Panc1 (cell line): ENCODE data around the gene LNX1. TPM values are rescaled to one million over a fixed set of nuclear protein-coding genes. Genes with fewer than 3 reads are reported as not detected.

Source experiments
- ATAC-seq: fragments of 200-7000 bp; cut with Tn5 transposase; 2 replicates; pipeline ENCODE4 v1.9.1; 2020; ENCODE audit warnings: mild to moderate bottlenecking, moderate library complexity
- BruUV-seq: library from RNA; stranded (reverse); fragments of 400-500 nt; replicated peaks from 2 replicates; lab custom pipeline; 2021; lab: Mats Ljungman, UMichigan
- CTCF ChIA-PET: fragments of 300-600 bp; sonication (Branson Sonifier 250); formaldehyde crosslinking; loops from one replicate; lab custom pipeline; 2022; ENCODE audit warnings: antibody characterized with exemption; lab: Charles Lee
- POLR2A ChIA-PET: fragments of 300-600 bp; sonication (Branson Sonifier 250); formaldehyde crosslinking; loops from one replicate; lab custom pipeline; 2022; ENCODE audit warnings: antibody characterized with exemption; lab: Charles Lee
- DNase-seq: peaks from one replicate; pipeline ENCODE4 v3.0.0-alpha.2; 2010; ENCODE audit warnings: low read depth, low spot score
- H3K27ac ChIP-seq: 2 replicates; pipeline ENCODE4 v1.5.1; 2011; ENCODE audit warnings: mild to moderate bottlenecking, low read length, inconsistent platforms
- H3K27me3 ChIP-seq: fragments of 200-500 bp; sonication (Bioruptor generic); 2 replicates; pipeline ENCODE4 v1.6.0; 2014; ENCODE audit warnings: low read length, inconsistent platforms; ENCODE audit not compliant: control insufficient read depth, insufficient read depth
- H3K36me3 ChIP-seq: fragments of 200-500 bp; sonication (Bioruptor generic); 2 replicates; pipeline ENCODE4 v1.5.1; 2014; ENCODE audit warnings: inconsistent platforms, mild to moderate bottlenecking, low read length, moderate library complexity; ENCODE audit not compliant: control insufficient read depth, insufficient read depth
- H3K4me1 ChIP-seq: 2 replicates; pipeline ENCODE4 v1.5.1; 2011; ENCODE audit warnings: inconsistent platforms, mild to moderate bottlenecking, low read length, moderate library complexity; ENCODE audit not compliant: control insufficient read depth, insufficient read depth
- H3K4me3 ChIP-seq, 2 experiments: 2 replicates each; pipeline ENCODE4 v1.5.1; 2011 to 2012; ENCODE audit warnings: low read depth in 2 of 2, low read length in 2 of 2, mild to moderate bottlenecking in 2 of 2, inconsistent platforms in 1 of 2, moderate library complexity in 1 of 2
- H3K9me3 ChIP-seq: fragments of 200-500 bp; sonication (Bioruptor generic); 2 replicates; pipeline ENCODE4 v1.5.1; 2014; ENCODE audit warnings: low read depth, mild to moderate bottlenecking, inconsistent platforms, low read length, moderate library complexity; ENCODE audit not compliant: control insufficient read depth, insufficient read depth
- POLR2AphosphoS5 ChIP-seq: IDR thresholded peaks from 2 replicates; pipeline ENCODE4 v1.6.1; 2012; ENCODE audit warnings: mild to moderate bottlenecking, low read depth, low read length, moderate library complexity
- SIN3A ChIP-seq: IDR thresholded peaks from 2 replicates; pipeline ENCODE4 v1.6.1; 2012; ENCODE audit warnings: low read depth, mild to moderate bottlenecking, low read length, moderate library complexity, borderline replicate concordance; ENCODE audit not compliant: insufficient read depth
- TCF7L2 ChIP-seq: IDR thresholded peaks from 2 replicates; pipeline ENCODE4 v1.6.1; 2011; ENCODE audit warnings: mild to moderate bottlenecking, low read depth, low read length, inconsistent platforms
- in situ Hi-C: cut with HindIII; loops from 2 replicates; pipeline ENCODE4 v1.10.0; 2016; ENCODE audit warnings: low sequenced_read_pairs, low pct_unique_long_range_greater_than_20kb
- intact Hi-C: fragments of 100-400 bp; cut with micrococcal nuclease; formaldehyde crosslinking; loops from one replicate; pipeline ENCODE4 v1.10.0; 2022; ENCODE audit not compliant: unreplicated experiment
- total RNA-seq: library from RNA; stranded (reverse); gene quantifications from one replicate; pipeline ENCODE4 v1.2.1, GENCODE V29; 2021; ENCODE audit not compliant: unreplicated experiment
- TF ChIP-seq, protein P1 (sequence below): fragments of 450-650 bp; IDR thresholded peaks from 2 replicates; pipeline ENCODE4 v1.5.1; 2017; ENCODE audit warnings: mild to moderate bottlenecking
- TF ChIP-seq, protein P2 (sequence below), 2 experiments: IDR thresholded peaks; 2 replicates each; pipeline ENCODE4 v1.6.1; 2011 to 2012; ENCODE audit warnings: low read depth in 2 of 2, control low read depth in 1 of 2, low read length in 1 of 2, mild to moderate bottlenecking in 1 of 2, moderate library complexity in 1 of 2; ENCODE audit not compliant: insufficient read depth in 1 of 2

Gene LNX1
- total RNA-seq, 1 experiment from 2014 or later: 0.18 TPM

DNA sequence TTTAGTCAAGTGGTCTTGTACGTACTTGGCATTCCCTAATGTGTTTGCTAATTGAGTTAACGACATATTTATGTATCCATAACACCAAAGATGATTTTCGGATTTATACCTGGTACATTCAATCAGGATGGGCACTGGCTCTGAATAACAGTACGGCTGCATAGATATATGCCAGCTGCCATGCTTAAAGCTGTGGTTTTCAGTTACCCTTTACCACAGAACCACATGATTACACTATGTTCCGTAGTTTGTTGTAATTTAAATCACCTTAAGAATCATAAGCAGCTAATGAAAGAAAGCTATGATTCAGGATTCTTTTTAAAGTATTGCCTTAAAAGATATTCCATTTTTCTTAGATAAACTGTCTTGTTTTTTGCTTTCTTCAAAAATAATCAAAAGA lies 160.2 kb downstream of the LNX1 start:
- in situ Hi-C loops: no loop called here
- H3K27me3 ChIP-seq: no peaks in the 10 kb centered on the region
- H3K36me3 ChIP-seq: peaks cover 14% of the 10 kb centered on the region
- H3K4me3 ChIP-seq: no peak overlapping the region
- no TSS peak for BruUV-seq
- no peaks in the 10 kb centered on the region for H3K9me3 ChIP-seq
- intact Hi-C loops: no loop called here
- DNase-seq (no peak), ATAC-seq (no peak)
- H3K4me1 ChIP-seq: no peaks in the 10 kb centered on the region
- ChIA-PET CTCF (no interaction called here), POLR2A (no interaction called here)
- TF ChIP-seq, protein P1, sequence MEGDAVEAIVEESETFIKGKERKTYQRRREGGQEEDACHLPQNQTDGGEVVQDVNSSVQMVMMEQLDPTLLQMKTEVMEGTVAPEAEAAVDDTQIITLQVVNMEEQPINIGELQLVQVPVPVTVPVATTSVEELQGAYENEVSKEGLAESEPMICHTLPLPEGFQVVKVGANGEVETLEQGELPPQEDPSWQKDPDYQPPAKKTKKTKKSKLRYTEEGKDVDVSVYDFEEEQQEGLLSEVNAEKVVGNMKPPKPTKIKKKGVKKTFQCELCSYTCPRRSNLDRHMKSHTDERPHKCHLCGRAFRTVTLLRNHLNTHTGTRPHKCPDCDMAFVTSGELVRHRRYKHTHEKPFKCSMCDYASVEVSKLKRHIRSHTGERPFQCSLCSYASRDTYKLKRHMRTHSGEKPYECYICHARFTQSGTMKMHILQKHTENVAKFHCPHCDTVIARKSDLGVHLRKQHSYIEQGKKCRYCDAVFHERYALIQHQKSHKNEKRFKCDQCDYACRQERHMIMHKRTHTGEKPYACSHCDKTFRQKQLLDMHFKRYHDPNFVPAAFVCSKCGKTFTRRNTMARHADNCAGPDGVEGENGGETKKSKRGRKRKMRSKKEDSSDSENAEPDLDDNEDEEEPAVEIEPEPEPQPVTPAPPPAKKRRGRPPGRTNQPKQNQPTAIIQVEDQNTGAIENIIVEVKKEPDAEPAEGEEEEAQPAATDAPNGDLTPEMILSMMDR: no peak
- TF ChIP-seq, protein P2, sequence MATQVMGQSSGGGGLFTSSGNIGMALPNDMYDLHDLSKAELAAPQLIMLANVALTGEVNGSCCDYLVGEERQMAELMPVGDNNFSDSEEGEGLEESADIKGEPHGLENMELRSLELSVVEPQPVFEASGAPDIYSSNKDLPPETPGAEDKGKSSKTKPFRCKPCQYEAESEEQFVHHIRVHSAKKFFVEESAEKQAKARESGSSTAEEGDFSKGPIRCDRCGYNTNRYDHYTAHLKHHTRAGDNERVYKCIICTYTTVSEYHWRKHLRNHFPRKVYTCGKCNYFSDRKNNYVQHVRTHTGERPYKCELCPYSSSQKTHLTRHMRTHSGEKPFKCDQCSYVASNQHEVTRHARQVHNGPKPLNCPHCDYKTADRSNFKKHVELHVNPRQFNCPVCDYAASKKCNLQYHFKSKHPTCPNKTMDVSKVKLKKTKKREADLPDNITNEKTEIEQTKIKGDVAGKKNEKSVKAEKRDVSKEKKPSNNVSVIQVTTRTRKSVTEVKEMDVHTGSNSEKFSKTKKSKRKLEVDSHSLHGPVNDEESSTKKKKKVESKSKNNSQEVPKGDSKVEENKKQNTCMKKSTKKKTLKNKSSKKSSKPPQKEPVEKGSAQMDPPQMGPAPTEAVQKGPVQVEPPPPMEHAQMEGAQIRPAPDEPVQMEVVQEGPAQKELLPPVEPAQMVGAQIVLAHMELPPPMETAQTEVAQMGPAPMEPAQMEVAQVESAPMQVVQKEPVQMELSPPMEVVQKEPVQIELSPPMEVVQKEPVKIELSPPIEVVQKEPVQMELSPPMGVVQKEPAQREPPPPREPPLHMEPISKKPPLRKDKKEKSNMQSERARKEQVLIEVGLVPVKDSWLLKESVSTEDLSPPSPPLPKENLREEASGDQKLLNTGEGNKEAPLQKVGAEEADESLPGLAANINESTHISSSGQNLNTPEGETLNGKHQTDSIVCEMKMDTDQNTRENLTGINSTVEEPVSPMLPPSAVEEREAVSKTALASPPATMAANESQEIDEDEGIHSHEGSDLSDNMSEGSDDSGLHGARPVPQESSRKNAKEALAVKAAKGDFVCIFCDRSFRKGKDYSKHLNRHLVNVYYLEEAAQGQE (IDR thresholded peaks at IDR 0.05; ENCODE audit: insufficient read depth in 1 of 2, low read depth in 2 of 2, low read length in 1 of 2): no peak
- TF ChIP-seq TCF7L2 (no peak), SIN3A (no peak), POLR2AphosphoS5 (no peak)
- H3K27ac ChIP-seq: no peak overlapping the region

DNA sequence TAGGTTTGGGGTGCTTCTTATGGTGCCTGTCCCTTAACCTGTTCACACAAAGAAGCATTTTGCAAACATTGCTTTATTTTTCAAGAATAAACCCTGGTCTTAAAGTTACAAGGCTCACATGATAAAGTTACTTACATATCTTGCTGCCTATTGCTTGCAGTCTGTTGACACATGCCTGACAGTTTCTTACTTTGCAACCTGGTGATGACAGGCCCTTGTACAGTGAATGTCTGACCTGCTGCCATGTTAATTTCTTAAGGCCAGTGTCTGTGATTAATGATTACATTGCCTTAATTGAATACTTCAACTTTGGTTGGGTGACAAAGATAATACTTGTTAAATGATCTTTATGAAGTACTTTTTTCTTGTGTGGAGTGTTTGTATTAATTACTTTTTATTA lies 163.9 kb downstream of the LNX1 start:
- peaks cover 12% of the 10 kb centered on the region; the same call in 1 of the 2 replicates for H3K36me3 ChIP-seq
- no peaks in the 10 kb centered on the region for H3K4me1 ChIP-seq
- in situ Hi-C loops (no loop called here), intact Hi-C loops (no loop called here)
- no peak for TF ChIP-seq SIN3A
- TF ChIP-seq, protein P1: no peak
- no peak for TF ChIP-seq POLR2AphosphoS5
- TF ChIP-seq, protein P2 (IDR thresholded peaks at IDR 0.05; ENCODE audit: insufficient read depth in 1 of 2, low read depth in 2 of 2, low read length in 1 of 2): no peak
- no peak for TF ChIP-seq TCF7L2
- BruUV-seq: no TSS peak
- DNase-seq (no peak), ATAC-seq (no peak)
- CTCF ChIA-PET: no interaction called here
- POLR2A ChIA-PET: no interaction called here
- H3K27ac ChIP-seq: no peak overlapping the region
- H3K27me3 ChIP-seq: no peaks in the 10 kb centered on the region
- H3K9me3 ChIP-seq: no peaks in the 10 kb centered on the region
- H3K4me3 ChIP-seq: no peak overlapping the region
